SK-N-SH (cell line): Measurements from ENCODE around the gene CDH16.
"Not testable (repeated sequence)": the region's sequence is repeated elsewhere in the genome, so short reads cannot be mapped to it uniquely, and the experiment has no call there.

Source experiments
- CTCF ChIP-seq: fragments of 200-600 bp; sonication (generic); IDR thresholded peaks from 2 replicates; pipeline ENCODE4 v1.6.1; 2017; ENCODE audit warnings: antibody characterized with exemption, mild to moderate bottlenecking, moderate library complexity
- JUND ChIP-seq: IDR thresholded peaks from 2 replicates; pipeline ENCODE4 v1.4.0; 2012
- MEF2A ChIP-seq: IDR thresholded peaks from 2 replicates; pipeline ENCODE4 v1.4.0; 2012; ENCODE audit warnings: low read depth, borderline replicate concordance
- MXI1 ChIP-seq: IDR thresholded peaks from 2 replicates; pipeline ENCODE4 v1.6.1; 2012; ENCODE audit warnings: mild to moderate bottlenecking, low read depth, low read length, improper control_type of control experiment
- NFIC ChIP-seq: IDR thresholded peaks from 2 replicates; pipeline ENCODE4 v1.4.0; 2012; ENCODE audit warnings: borderline replicate concordance
- POLR2AphosphoS5 ChIP-seq: IDR thresholded peaks from 2 replicates; pipeline ENCODE4 v1.6.1; 2012; ENCODE audit warnings: low read depth, low read length
- RCOR1 ChIP-seq: fragments of 150-350 bp; IDR thresholded peaks from 2 replicates; pipeline ENCODE4 v1.6.1; 2017; ENCODE audit warnings: antibody characterized with exemption, low read length
- RFX5 ChIP-seq: IDR thresholded peaks from 2 replicates; pipeline ENCODE4 v1.6.1; 2012; ENCODE audit warnings: mild to moderate bottlenecking, improper control_type of control experiment, low read length
- RXRA ChIP-seq: IDR thresholded peaks from 2 replicates; pipeline ENCODE4 v1.4.0; 2012; ENCODE audit warnings: low read depth, mild to moderate bottlenecking, borderline replicate concordance
- SIN3A ChIP-seq: IDR thresholded peaks from 2 replicates; pipeline ENCODE4 v1.6.1; 2012; ENCODE audit warnings: low read depth, mild to moderate bottlenecking, low read length, moderate library complexity, borderline replicate concordance
- SMC3 ChIP-seq: IDR thresholded peaks from 2 replicates; pipeline ENCODE4 v1.6.1; 2012; ENCODE audit warnings: low read depth, low read length, improper control_type of control experiment
- TAF1 ChIP-seq: IDR thresholded peaks from 2 replicates; pipeline ENCODE4 v1.6.1; 2012; ENCODE audit warnings: low read depth, mild to moderate bottlenecking, low read length, moderate library complexity, borderline replicate concordance
- TEAD4 ChIP-seq: IDR thresholded peaks from 2 replicates; pipeline ENCODE4 v1.4.0; 2012; ENCODE audit warnings: mild to moderate bottlenecking, borderline replicate concordance; ENCODE audit not compliant: insufficient read depth
- TF ChIP-seq, protein P1 (sequence below): IDR thresholded peaks from 2 replicates; pipeline ENCODE4 v1.6.1; 2012; ENCODE audit warnings: mild to moderate bottlenecking, low read depth, low read length, moderate library complexity

GRCh38 chr16:66956154-66956457 lies 37.4 kb upstream of the CDH16 start:
- not testable (repeated sequence) for TF ChIP-seq CTCF, POLR2AphosphoS5, SMC3, MEF2A, TAF1, RCOR1, JUND, NFIC, TEAD4, RFX5, SIN3A, RXRA, MXI1
- TF ChIP-seq, protein P1, sequence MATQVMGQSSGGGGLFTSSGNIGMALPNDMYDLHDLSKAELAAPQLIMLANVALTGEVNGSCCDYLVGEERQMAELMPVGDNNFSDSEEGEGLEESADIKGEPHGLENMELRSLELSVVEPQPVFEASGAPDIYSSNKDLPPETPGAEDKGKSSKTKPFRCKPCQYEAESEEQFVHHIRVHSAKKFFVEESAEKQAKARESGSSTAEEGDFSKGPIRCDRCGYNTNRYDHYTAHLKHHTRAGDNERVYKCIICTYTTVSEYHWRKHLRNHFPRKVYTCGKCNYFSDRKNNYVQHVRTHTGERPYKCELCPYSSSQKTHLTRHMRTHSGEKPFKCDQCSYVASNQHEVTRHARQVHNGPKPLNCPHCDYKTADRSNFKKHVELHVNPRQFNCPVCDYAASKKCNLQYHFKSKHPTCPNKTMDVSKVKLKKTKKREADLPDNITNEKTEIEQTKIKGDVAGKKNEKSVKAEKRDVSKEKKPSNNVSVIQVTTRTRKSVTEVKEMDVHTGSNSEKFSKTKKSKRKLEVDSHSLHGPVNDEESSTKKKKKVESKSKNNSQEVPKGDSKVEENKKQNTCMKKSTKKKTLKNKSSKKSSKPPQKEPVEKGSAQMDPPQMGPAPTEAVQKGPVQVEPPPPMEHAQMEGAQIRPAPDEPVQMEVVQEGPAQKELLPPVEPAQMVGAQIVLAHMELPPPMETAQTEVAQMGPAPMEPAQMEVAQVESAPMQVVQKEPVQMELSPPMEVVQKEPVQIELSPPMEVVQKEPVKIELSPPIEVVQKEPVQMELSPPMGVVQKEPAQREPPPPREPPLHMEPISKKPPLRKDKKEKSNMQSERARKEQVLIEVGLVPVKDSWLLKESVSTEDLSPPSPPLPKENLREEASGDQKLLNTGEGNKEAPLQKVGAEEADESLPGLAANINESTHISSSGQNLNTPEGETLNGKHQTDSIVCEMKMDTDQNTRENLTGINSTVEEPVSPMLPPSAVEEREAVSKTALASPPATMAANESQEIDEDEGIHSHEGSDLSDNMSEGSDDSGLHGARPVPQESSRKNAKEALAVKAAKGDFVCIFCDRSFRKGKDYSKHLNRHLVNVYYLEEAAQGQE: not testable (repeated sequence)
